SU-DHL-6 (cell line): ENCODE results near the gene KCNA3.
A peak's percentile ranks its signal among the peaks of the same experiment; 100 is the strongest.

Experiments
- H2AFZ ChIP-seq: fragments of 200-600 bp; sonication (generic); 2 replicates; pipeline ENCODE4 v1.6.1; 2014; ENCODE audit warnings: low read depth, mild to moderate bottlenecking, moderate library complexity, mixed read lengths, antibody characterized with exemption, low read length; ENCODE audit not compliant: severe bottlenecking
- H3F3A ChIP-seq: fragments of 200-600 bp; shearing (Covaris generic); 2 replicates; pipeline ENCODE4 v1.6.0; 2016; ENCODE audit warnings: antibody characterized with exemption, mild to moderate bottlenecking; ENCODE audit not compliant: insufficient read depth
- H3K27ac ChIP-seq: fragments of 200-600 bp; sonication (generic); 2 replicates; pipeline ENCODE4 v1.5.1; 2016; ENCODE audit warnings: low read depth, mild to moderate bottlenecking, low read length, moderate library complexity, mixed read lengths
- H3K27me3 ChIP-seq: fragments of 200-600 bp; sonication (generic), shearing (Covaris generic); 2 replicates; pipeline ENCODE4 v1.6.0; 2014; ENCODE audit warnings: mild to moderate bottlenecking, low read length
- H3K36me3 ChIP-seq: fragments of 200-600 bp; sonication (generic); 2 replicates; pipeline ENCODE4 v1.6.1; 2014; ENCODE audit warnings: mild to moderate bottlenecking, low read length, mixed read lengths
- H3K4me2 ChIP-seq: fragments of 300-600, 200-600 bp; shearing (Covaris generic), sonication (generic); 2 replicates; pipeline ENCODE4 v1.6.0; 2014; ENCODE audit warnings: low read length, low read depth, mild to moderate bottlenecking; ENCODE audit not compliant: poor library complexity, severe bottlenecking
- H3K4me3 ChIP-seq: fragments of 200-600 bp; sonication (generic); 2 replicates; pipeline ENCODE4 v1.5.1; 2014; ENCODE audit warnings: antibody characterized with exemption, low read length, mild to moderate bottlenecking, mixed read lengths; ENCODE audit not compliant: insufficient read depth, poor library complexity, severe bottlenecking
- H3K79me2 ChIP-seq: fragments of 200-600 bp; sonication (generic); 2 replicates; pipeline ENCODE4 v1.6.1; 2014; ENCODE audit warnings: mild to moderate bottlenecking, low read length, moderate library complexity; ENCODE audit not compliant: insufficient read depth
- H3K9ac ChIP-seq: fragments of 200-600 bp; sonication (generic); 2 replicates; pipeline ENCODE4 v1.7.0; 2014; ENCODE audit warnings: mild to moderate bottlenecking, low read length
- H3K9me2 ChIP-seq: fragments of 200-600 bp; sonication (generic); replicated peaks from 2 replicates; pipeline ENCODE4 v1.6.1; 2014; ENCODE audit warnings: low read length; ENCODE audit not compliant: insufficient read depth
- H3K9me3 ChIP-seq: fragments of 200-600 bp; sonication (generic); 2 replicates; pipeline ENCODE4 v1.6.1; 2014; ENCODE audit warnings: low read length, mixed read lengths; ENCODE audit not compliant: insufficient read depth
- H4K20me1 ChIP-seq: fragments of 200-600 bp; sonication (generic); 2 replicates; pipeline ENCODE4 v1.6.1; 2014; ENCODE audit warnings: low read depth, mild to moderate bottlenecking, antibody characterized with exemption, low read length, moderate library complexity, mixed read lengths
- EZH2phosphoT487 ChIP-seq: fragments of 200-600 bp; sonication (generic), shearing (Covaris generic); conservative IDR thresholded peaks from 2 replicates; pipeline ENCODE4 v1.6.1; 2018; ENCODE audit warnings: mild to moderate bottlenecking, antibody characterized with exemption, low read length, moderate library complexity, mixed read lengths
- TF ChIP-seq, protein P1 (sequence below): fragments of 200-600 bp; sonication (generic); IDR thresholded peaks from one replicate; pipeline ENCODE4 v1.5.1; 2017; ENCODE audit warnings: antibody characterized with exemption, mild to moderate bottlenecking, low read length, moderate library complexity; ENCODE audit not compliant: insufficient read depth, poor library complexity, severe bottlenecking

KCNA3 gene

DNA sequence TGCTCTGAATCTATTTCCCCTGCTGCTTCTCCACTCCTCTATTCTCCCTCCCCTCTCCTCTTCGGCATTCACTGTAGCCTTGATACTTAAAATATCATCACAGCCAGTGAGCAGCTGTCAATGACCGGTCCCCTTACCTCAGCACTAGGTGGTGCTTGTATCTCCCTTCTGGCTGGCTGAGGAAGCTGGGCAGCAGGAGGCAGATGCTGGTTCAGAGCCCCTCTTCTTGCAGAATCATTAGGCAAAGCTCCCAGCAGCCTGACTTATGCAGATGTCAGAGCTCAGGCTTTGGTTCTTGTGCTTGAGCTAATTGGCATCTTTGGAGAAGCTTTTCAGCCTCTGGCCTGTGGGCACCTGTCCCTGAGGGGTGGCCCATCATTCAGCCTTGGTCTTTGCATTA lies 36.7 kb downstream of the KCNA3 start:
- no peaks in the 10 kb centered on the region for H3K9me3 ChIP-seq
- H3K27me3 ChIP-seq, result no peaks in the 10 kb centered on the region
- no peaks in the 10 kb centered on the region for H3K9me2 ChIP-seq
- no peak overlapping the region for H3K4me2 ChIP-seq
- no peaks in the 10 kb centered on the region for H3K79me2 ChIP-seq
- H3K27ac ChIP-seq, result no peak overlapping the region
- H4K20me1 ChIP-seq, result no peaks in the 10 kb centered on the region
- no peak overlapping the region for H3K4me3 ChIP-seq
- no peaks in the 10 kb centered on the region for H3F3A ChIP-seq
- H3K36me3 ChIP-seq, result no peaks in the 10 kb centered on the region
- TF ChIP-seq, protein P1, sequence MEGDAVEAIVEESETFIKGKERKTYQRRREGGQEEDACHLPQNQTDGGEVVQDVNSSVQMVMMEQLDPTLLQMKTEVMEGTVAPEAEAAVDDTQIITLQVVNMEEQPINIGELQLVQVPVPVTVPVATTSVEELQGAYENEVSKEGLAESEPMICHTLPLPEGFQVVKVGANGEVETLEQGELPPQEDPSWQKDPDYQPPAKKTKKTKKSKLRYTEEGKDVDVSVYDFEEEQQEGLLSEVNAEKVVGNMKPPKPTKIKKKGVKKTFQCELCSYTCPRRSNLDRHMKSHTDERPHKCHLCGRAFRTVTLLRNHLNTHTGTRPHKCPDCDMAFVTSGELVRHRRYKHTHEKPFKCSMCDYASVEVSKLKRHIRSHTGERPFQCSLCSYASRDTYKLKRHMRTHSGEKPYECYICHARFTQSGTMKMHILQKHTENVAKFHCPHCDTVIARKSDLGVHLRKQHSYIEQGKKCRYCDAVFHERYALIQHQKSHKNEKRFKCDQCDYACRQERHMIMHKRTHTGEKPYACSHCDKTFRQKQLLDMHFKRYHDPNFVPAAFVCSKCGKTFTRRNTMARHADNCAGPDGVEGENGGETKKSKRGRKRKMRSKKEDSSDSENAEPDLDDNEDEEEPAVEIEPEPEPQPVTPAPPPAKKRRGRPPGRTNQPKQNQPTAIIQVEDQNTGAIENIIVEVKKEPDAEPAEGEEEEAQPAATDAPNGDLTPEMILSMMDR, result no peak
- no peak for TF ChIP-seq EZH2phosphoT487
- no peak overlapping the region for H3K9ac ChIP-seq
- no peak overlapping the region for H2AFZ ChIP-seq

DNA sequence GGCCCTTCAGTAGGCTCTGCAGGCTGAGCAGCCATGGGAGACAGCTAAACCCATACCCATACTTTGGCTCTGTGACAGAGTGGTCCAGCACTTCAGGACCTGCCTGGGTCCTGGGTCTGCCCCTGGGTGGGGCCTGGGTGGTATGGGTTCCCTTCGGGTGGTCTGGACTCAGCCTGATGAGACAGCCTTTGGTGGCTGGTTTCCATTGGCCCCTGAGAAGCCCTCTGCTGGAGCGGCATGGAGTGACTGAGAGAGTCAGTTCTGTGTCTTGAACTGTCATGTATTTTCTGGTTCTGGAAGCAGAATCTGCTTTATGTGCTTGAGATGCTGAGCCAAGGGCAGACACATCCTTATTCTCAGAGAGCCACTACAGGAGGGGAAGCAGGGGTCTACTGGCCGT lies 37.3 kb downstream of the KCNA3 start:
- H2AFZ ChIP-seq, result no peak overlapping the region
- H3K4me2 ChIP-seq, result no peak overlapping the region
- no peak overlapping the region for H3K27ac ChIP-seq

DNA sequence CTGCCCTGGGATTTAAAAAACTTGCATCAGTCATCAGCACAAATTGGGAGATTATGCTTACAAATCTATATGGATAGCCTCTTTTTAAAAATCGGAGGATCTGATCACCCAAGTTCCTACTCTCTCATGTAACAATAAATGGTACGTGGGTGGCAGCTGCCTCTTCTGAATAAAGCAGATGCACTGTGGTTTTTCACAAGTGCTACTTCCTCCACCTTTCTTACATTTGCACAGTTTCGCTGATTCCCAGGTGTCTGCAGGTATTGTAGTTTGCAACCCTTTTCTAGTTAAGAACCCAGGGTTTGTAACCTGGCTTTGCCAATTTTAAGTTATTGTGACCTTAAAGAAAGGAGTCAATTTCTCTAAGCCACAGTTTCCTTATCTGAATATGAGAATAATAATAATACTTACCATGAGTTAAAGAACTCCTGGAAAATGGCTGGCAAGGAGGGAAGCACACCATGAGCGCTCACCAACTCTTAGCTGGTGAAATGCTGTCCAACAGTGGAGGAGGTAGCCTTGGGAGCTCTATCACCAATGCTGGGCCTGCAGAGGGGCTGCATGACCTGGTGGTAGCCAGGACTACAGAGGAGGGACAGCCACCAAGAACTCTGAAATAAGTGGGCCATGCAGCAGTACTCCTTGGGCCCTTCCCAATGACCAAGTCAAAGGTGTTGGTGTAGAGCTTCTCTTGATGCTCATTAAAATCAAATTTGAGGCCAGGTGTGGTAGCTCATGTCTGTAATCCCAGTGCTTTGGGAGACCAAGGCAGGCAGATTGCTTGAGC lies 38.4 kb downstream of the KCNA3 start:
- Histone ChIP-seq H4K20me1 (no peaks in the 10 kb centered on the region), H3K79me2 (no peaks in the 10 kb centered on the region), H3K27ac (no peak overlapping the region), H3K36me3 (no peaks in the 10 kb centered on the region), H3K4me2 (peak overlapping the region; percentile 19), H3K9ac (no peak overlapping the region), H3F3A (no peaks in the 10 kb centered on the region), H3K27me3 (no peaks in the 10 kb centered on the region), H3K9me3 (no peaks in the 10 kb centered on the region), H2AFZ (no peak overlapping the region), H3K9me2 (no peaks in the 10 kb centered on the region), H3K4me3 (no peak overlapping the region)
- no peak for TF ChIP-seq EZH2phosphoT487
- TF ChIP-seq, protein P1, result no peak

More for the DNA sequence above, 37.3 kb downstream of the KCNA3 start:
- Histone ChIP-seq H3K9ac (no peak overlapping the region), H3K4me3 (no peak overlapping the region), H3F3A (no peaks in the 10 kb centered on the region), H3K79me2 (no peaks in the 10 kb centered on the region), H4K20me1 (no peaks in the 10 kb centered on the region), H3K9me2 (no peaks in the 10 kb centered on the region), H3K27me3 (no peaks in the 10 kb centered on the region), H3K36me3 (no peaks in the 10 kb centered on the region), H3K9me3 (no peaks in the 10 kb centered on the region)
- TF ChIP-seq, protein P1, result no peak
- no peak for TF ChIP-seq EZH2phosphoT487
